ENCODE data around the gene VDR.
A peak's percentile ranks its signal among the peaks of the same experiment; 100 is the strongest.

The VDR gene

DNA sequence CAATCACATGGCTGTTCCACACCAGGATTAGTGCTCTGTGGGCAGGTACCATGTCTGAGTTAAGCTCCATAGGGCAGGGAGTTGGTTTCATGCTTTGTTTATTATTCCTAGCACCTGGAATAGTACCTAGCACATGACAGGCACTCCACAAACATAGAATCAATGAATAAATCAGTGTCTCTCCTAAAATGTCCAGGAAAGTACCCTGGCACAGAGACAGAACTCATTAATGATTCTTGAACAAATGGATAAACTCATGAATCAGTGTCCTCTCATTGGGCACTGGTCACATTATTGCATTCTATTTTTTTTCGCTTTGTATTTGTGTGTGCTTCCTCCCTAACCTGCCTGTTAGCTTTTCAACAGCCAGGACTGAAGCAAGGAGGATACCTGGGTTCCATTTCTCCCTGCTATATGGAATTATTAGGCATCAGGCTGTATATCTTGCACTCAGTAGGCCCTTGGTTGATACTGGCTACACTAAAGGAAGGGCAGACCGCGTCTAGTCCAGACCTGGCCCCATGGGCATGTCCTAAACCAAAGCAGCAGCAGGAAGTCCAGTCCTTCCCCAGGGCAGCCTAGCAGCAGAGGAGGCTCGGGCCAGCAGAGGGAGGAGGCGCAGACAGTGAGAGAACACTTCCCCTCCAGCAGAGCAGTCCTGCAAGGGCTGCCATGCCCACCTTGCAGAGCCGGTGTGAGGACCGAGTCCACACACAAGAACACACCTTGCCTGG is 103.5 kb downstream of the VDR start:
- Histone ChIP-seq H3K4me3 (ENCODE audit: low read depth in 1 of 2, low read length in 2 of 2) (no peak overlapping the region), H3K9ac (ENCODE audit: low read depth in 1 of 2, low read length in 2 of 2) (peak overlapping the region in 1 of 2 donors; percentile 18), H3K27ac (ENCODE audit: low read depth, low read length) (no peak overlapping the region), H3K36me3 (ENCODE audit: control insufficient read depth in 1 of 2, insufficient read depth in 2 of 2, low read length in 2 of 2) (peaks cover 0 to 15% of the 10 kb centered on the region in 2 donors), H3K27me3 (ENCODE audit: control insufficient read depth in 1 of 2, insufficient read depth in 2 of 2, low read length in 2 of 2) (no peaks in the 10 kb centered on the region), H3K4me1 (ENCODE audit: control insufficient read depth in 1 of 2, insufficient read depth in 2 of 2, low read length in 2 of 2) (peaks cover 38 to 54% of the 10 kb centered on the region in 2 donors), H3K9me3 (ENCODE audit: control insufficient read depth in 1 of 2, low read length in 2 of 2) (no peaks in the 10 kb centered on the region)

DNA sequence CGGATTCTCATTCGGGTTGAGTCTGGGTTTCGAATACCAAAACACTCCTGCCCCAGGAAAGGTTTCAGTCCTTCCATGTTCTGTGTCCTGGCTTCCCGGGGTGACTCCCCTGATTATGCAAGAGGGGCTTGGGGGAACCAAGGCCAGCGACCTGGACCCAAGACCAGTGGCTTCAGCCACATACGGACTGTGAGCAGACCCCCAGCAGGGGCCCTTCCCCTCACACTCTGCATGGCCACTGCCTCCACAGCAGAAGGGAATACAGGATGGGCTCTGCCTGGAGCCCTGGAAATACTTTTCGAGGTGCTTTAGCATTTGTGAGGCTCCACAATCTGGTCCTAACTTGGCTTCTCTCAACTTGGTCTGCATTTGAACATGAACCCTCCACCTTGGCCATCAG is 104.2 kb downstream of the VDR start:
- H3K9ac ChIP-seq (ENCODE audit: low read depth in 1 of 2, low read length in 2 of 2) = no peak overlapping the region
- H3K9me3 ChIP-seq (ENCODE audit: control insufficient read depth in 1 of 2, low read length in 2 of 2) = no peaks in the 10 kb centered on the region
- no peaks in the 10 kb centered on the region for H3K27me3 ChIP-seq (ENCODE audit: control insufficient read depth in 1 of 2, insufficient read depth in 2 of 2, low read length in 2 of 2)
- peaks cover 30 to 46% of the 10 kb centered on the region in 2 donors for H3K4me1 ChIP-seq (ENCODE audit: control insufficient read depth in 1 of 2, insufficient read depth in 2 of 2, low read length in 2 of 2)
- H3K27ac ChIP-seq (ENCODE audit: low read depth, low read length) = no peak overlapping the region
- H3K36me3 ChIP-seq (ENCODE audit: control insufficient read depth in 1 of 2, insufficient read depth in 2 of 2, low read length in 2 of 2) = peaks cover 0 to 20% of the 10 kb centered on the region in 2 donors
- H3K4me3 ChIP-seq (ENCODE audit: low read depth in 1 of 2, low read length in 2 of 2) = no peak overlapping the region

DNA sequence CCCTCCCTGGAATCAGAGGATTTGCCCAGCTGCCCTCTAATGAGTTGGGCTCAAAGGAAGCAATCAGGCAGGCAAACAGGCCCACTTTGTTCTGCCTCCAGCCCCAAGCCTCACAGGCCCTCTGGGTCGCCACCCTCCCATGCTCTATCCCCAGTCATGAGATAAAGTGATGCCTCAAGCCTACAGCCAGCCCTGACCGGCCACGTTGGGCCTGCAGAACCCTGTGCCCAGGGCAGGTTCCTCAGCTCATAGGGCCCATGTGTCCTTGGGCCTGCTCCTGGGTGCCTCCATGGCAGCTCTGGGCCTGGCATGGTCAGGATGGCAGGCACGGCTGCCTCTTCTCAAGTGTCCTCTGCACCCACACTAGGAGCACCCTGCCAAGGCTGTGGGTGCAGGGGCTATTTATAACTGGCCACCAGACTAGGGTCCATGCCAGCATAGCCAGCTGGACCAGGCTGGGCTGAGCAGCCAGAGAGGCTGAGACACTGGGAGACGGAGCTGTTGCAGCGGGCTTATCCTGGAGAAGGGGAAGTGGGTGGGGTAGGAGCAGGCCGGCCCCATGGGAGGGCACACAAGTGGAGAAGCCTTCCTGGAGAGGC is 105.3 kb downstream of the VDR start:
- H3K9me3 ChIP-seq (ENCODE audit: control insufficient read depth in 1 of 2, low read length in 2 of 2) = no peaks in the 10 kb centered on the region
- no peak overlapping the region for H3K4me3 ChIP-seq (ENCODE audit: low read depth in 1 of 2, low read length in 2 of 2)
- H3K27me3 ChIP-seq (ENCODE audit: control insufficient read depth in 1 of 2, insufficient read depth in 2 of 2, low read length in 2 of 2) = no peaks in the 10 kb centered on the region
- no peak overlapping the region for H3K9ac ChIP-seq (ENCODE audit: low read depth in 1 of 2, low read length in 2 of 2)
- H3K36me3 ChIP-seq (ENCODE audit: control insufficient read depth in 1 of 2, insufficient read depth in 2 of 2, low read length in 2 of 2) = peaks cover 2 to 26% of the 10 kb centered on the region in 2 donors
- H3K4me1 ChIP-seq (ENCODE audit: control insufficient read depth in 1 of 2, insufficient read depth in 2 of 2, low read length in 2 of 2) = peaks cover 27 to 42% of the 10 kb centered on the region in 2 donors
- H3K27ac ChIP-seq (ENCODE audit: low read depth, low read length) = peak overlapping the region; percentile 32

DNA sequence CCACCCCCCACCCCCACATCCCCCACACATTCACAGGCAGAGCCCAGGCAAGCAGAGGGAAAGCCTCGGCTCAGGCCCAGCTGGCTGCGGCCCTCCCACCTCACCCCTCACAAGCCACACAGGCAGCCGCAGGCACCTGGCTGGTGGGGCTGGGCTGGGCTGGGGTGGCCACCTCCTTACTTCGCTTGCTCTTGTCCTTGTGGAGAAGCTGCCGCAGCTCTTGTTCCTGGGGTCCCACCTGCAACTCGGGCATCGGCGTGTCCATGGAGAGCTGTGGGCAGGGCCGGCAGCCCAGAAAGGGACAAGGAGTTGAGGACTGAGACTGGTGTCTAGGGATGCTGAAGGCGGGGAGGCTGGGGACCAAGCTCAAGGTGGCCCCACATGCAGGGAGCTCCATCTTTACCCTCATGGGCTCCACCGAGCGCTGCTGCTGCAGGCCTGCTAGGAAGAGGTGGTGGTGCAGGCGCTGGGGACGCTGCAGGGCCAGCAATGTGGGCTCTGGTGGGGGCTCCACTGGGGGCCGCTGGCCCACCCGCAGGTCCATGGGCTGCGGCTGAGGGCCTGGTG is 106.3 kb downstream of the VDR start:
- no peaks in the 10 kb centered on the region for H3K9me3 ChIP-seq (ENCODE audit: control insufficient read depth in 1 of 2, low read length in 2 of 2)
- H3K27me3 ChIP-seq (ENCODE audit: control insufficient read depth in 1 of 2, insufficient read depth in 2 of 2, low read length in 2 of 2) = no peaks in the 10 kb centered on the region
- no peak overlapping the region for H3K4me3 ChIP-seq (ENCODE audit: low read depth in 1 of 2, low read length in 2 of 2)
- H3K27ac ChIP-seq (ENCODE audit: low read depth, low read length) = no peak overlapping the region
- H3K36me3 ChIP-seq (ENCODE audit: control insufficient read depth in 1 of 2, insufficient read depth in 2 of 2, low read length in 2 of 2) = peaks cover 6 to 34% of the 10 kb centered on the region in 2 donors
- H3K4me1 ChIP-seq (ENCODE audit: control insufficient read depth in 1 of 2, insufficient read depth in 2 of 2, low read length in 2 of 2) = peaks cover 21 to 33% of the 10 kb centered on the region in 2 donors
- no peak overlapping the region for H3K9ac ChIP-seq (ENCODE audit: low read depth in 1 of 2, low read length in 2 of 2)

DNA sequence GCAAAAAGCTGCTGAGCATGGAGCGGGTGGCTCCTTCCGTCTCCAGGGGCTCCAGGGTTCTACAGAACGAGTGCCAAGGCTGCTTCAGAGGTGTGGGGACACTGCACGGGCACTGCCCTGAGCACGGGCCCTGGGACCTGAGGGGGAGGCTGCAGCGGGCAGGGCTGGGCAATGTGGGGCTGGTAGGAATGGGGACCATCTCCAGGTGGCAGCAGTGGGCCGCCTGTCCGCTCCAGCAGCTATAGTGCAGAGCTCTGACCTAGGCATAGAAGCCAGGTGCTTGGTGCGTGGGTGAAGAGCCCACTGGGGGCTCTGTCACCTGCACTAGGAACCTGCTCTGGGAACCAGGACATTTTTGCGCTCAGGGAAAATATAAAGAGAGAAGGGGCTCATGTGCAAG is 107.4 kb downstream of the VDR start:
- H3K36me3 ChIP-seq (ENCODE audit: control insufficient read depth in 1 of 2, insufficient read depth in 2 of 2, low read length in 2 of 2) = peaks cover 6 to 43% of the 10 kb centered on the region in 2 donors
- no peaks in the 10 kb centered on the region for H3K9me3 ChIP-seq (ENCODE audit: control insufficient read depth in 1 of 2, low read length in 2 of 2)
- H3K9ac ChIP-seq (ENCODE audit: low read depth in 1 of 2, low read length in 2 of 2) = no peak overlapping the region
- H3K27me3 ChIP-seq (ENCODE audit: control insufficient read depth in 1 of 2, insufficient read depth in 2 of 2, low read length in 2 of 2) = no peaks in the 10 kb centered on the region
- H3K4me3 ChIP-seq (ENCODE audit: low read depth in 1 of 2, low read length in 2 of 2) = no peak overlapping the region
- H3K4me1 ChIP-seq (ENCODE audit: control insufficient read depth in 1 of 2, insufficient read depth in 2 of 2, low read length in 2 of 2) = peaks cover 12 to 23% of the 10 kb centered on the region in 2 donors
- H3K27ac ChIP-seq (ENCODE audit: low read depth, low read length) = no peak overlapping the region

DNA sequence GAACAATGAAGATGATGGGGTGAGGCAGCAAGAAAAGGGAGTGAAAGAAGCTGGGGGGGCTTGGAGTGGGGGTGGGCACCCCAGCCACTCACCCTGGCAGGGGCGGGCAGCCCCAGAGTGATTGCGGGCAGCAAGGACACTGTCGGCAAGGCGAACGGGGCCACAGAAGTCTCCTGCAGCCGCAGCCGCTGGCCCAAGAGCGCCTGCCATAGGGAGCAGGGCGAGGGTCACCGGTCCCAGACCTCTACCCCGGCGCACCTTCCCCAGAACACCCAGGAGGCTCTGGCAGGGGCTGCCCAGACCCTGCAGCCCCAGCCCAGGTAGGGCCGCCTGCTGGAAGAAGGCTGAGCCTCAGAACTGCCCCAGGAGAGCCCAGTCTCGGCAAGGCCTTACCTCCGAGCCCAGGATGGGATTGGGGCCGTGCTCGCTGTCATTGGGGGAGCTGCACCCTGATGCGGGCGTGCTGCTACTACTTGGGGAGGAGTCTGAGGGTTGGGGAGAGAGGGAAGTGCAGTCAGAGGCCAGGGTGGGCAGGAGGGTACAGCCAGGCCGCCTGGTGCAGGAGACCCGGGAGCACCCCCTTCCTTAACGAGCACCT is 108.9 kb downstream of the VDR start:
- no peaks in the 10 kb centered on the region for H3K27me3 ChIP-seq (ENCODE audit: control insufficient read depth in 1 of 2, insufficient read depth in 2 of 2, low read length in 2 of 2)
- no peak overlapping the region for H3K4me3 ChIP-seq (ENCODE audit: low read depth in 1 of 2, low read length in 2 of 2)
- no peaks in the 10 kb centered on the region for H3K9me3 ChIP-seq (ENCODE audit: control insufficient read depth in 1 of 2, low read length in 2 of 2)
- H3K36me3 ChIP-seq (ENCODE audit: control insufficient read depth in 1 of 2, insufficient read depth in 2 of 2, low read length in 2 of 2) = peaks cover 6 to 53% of the 10 kb centered on the region in 2 donors
- H3K27ac ChIP-seq (ENCODE audit: low read depth, low read length) = no peak overlapping the region
- no peak overlapping the region for H3K9ac ChIP-seq (ENCODE audit: low read depth in 1 of 2, low read length in 2 of 2)
- H3K4me1 ChIP-seq (ENCODE audit: control insufficient read depth in 1 of 2, insufficient read depth in 2 of 2, low read length in 2 of 2) = peaks cover 0 to 10% of the 10 kb centered on the region in 2 donors

DNA sequence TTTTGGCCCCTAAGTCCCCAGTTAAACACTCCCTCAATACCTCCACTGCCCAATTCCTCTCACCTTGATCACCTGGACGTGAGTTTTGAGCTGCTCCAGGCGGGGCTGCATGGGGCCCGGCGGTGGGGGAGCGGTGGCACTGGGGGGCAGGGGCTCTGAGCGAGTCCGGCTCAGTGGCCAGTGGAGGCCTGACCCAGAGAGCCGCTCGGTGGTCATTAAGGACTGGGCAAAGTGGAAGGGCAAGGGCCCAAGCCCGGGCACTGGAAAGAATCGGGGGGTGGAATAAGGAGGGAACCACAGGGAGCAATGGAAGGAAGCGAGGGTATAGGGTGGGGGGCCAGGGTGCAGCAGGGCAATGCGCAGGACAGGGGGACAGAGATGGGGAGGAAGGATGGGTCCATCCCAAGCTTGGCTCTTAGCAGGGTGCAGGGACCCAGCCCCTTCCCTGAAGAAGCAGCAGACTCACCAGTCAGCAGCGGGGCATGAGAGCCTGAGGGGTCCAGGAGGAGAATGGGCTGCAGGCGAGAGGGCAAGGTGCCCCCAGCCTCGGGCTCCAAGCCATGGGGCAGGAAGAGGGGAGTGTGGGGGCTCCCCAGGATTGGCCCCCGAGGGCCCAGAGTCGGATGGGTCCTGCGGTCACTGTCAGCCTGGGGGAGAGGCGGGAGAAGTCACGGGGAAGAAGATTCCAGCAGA is 109.5 kb downstream of the VDR start:
- Histone ChIP-seq H3K9me3 (ENCODE audit: control insufficient read depth in 1 of 2, low read length in 2 of 2) (no peaks in the 10 kb centered on the region), H3K4me1 (ENCODE audit: control insufficient read depth in 1 of 2, insufficient read depth in 2 of 2, low read length in 2 of 2) (peaks cover 0 to 10% of the 10 kb centered on the region in 2 donors), H3K27ac (ENCODE audit: low read depth, low read length) (no peak overlapping the region), H3K27me3 (ENCODE audit: control insufficient read depth in 1 of 2, insufficient read depth in 2 of 2, low read length in 2 of 2) (no peaks in the 10 kb centered on the region), H3K36me3 (ENCODE audit: control insufficient read depth in 1 of 2, insufficient read depth in 2 of 2, low read length in 2 of 2) (peaks cover 6 to 59% of the 10 kb centered on the region in 2 donors), H3K4me3 (ENCODE audit: low read depth in 1 of 2, low read length in 2 of 2) (no peak overlapping the region), H3K9ac (ENCODE audit: low read depth in 1 of 2, low read length in 2 of 2) (no peak overlapping the region)

DNA sequence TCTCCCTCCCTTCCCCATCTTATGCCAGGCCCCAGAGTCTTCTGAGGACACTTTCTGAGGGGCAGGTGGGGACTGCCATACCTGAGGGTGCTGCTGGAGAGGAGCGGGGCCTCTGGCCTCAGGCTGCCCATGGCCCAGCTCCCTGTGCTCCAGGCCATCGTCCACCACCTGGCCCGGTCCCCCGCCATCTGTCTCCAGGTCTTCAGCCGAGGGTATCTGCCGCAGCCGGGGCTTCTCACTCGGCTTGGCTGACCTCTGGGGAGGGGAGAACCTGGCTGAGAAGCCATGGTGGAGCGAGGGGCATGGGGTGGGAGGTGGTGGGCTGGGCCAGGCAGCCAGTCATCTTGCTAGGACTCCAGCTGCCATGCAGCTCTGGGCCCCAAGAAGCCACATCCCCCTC is 110.1 kb downstream of the VDR start:
- Histone ChIP-seq H3K4me1 (ENCODE audit: control insufficient read depth in 1 of 2, insufficient read depth in 2 of 2, low read length in 2 of 2) (peaks cover 0 to 6% of the 10 kb centered on the region in 2 donors), H3K27ac (ENCODE audit: low read depth, low read length) (no peak overlapping the region), H3K9me3 (ENCODE audit: control insufficient read depth in 1 of 2, low read length in 2 of 2) (no peaks in the 10 kb centered on the region), H3K9ac (ENCODE audit: low read depth in 1 of 2, low read length in 2 of 2) (no peak overlapping the region), H3K27me3 (ENCODE audit: control insufficient read depth in 1 of 2, insufficient read depth in 2 of 2, low read length in 2 of 2) (no peaks in the 10 kb centered on the region), H3K36me3 (ENCODE audit: control insufficient read depth in 1 of 2, insufficient read depth in 2 of 2, low read length in 2 of 2) (peaks cover 6 to 63% of the 10 kb centered on the region in 2 donors), H3K4me3 (ENCODE audit: low read depth in 1 of 2, low read length in 2 of 2) (no peak overlapping the region)

DNA sequence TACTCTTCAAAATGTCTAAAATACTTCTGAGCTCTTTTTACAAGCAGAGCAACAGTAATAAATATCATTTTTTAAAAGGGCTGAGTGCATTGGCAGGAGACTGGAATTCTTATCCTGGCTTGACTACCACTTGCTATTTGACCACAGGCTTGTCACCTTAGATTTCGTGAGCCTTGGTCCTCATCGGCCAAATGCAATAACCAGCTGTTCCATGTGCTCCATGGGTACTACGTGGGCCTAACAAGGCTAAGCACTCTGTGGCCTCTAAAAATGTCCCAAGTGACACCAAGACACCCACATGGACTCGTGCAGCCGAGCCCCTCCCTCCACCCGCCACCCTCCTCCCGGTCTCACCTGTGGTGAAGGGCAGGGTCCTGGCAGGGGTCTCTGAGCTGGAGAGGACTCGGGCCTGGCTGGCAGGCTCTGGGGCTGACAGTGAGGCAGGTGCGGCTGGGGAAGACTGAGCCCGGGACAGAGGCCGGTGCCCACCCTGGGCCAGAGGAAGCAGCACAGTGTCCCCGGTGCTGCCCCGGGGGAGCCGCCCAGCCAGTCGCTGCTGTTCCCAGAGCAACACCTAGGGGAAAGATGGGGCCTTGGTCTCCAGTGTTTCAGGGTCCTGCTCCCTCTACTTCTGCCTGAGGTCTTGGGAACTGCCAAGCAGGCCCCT is 111.6 kb downstream of the VDR start:
- Histone ChIP-seq H3K27ac (ENCODE audit: low read depth, low read length) (no peak overlapping the region), H3K36me3 (ENCODE audit: control insufficient read depth in 1 of 2, insufficient read depth in 2 of 2, low read length in 2 of 2) (peaks cover 6 to 78% of the 10 kb centered on the region in 2 donors), H3K27me3 (ENCODE audit: control insufficient read depth in 1 of 2, insufficient read depth in 2 of 2, low read length in 2 of 2) (no peaks in the 10 kb centered on the region), H3K4me3 (ENCODE audit: low read depth in 1 of 2, low read length in 2 of 2) (no peak overlapping the region), H3K4me1 (ENCODE audit: control insufficient read depth in 1 of 2, insufficient read depth in 2 of 2, low read length in 2 of 2) (no peaks in the 10 kb centered on the region), H3K9ac (ENCODE audit: low read depth in 1 of 2, low read length in 2 of 2) (no peak overlapping the region), H3K9me3 (ENCODE audit: control insufficient read depth in 1 of 2, low read length in 2 of 2) (no peaks in the 10 kb centered on the region)
